Heart left ventricle (tissue), 16 donors: ENCODE data around the gene ITGB8. TPM values are rescaled to one million over a fixed set of nuclear protein-coding genes. Genes with fewer than 3 reads are reported as not detected.

Experiments used
- ATAC-seq, 4 donors: fragments of 200-7000 bp; cut with Tn5 transposase; one replicate each; pipeline ENCODE4 v1.9.1; 2020 to 2022; ENCODE audit warnings: moderate library complexity in 4 of 4, mild to moderate bottlenecking in 3 of 4, moderate number of reproducible peaks in 1 of 4
- DNase-seq, 5 donors: peaks; one replicate each; pipeline ENCODE4 v3.0.0-alpha.2; 2020
- H3K27ac ChIP-seq, 12 donors: fragments of 200-600 bp; sonication (generic) in 4 of 12; one replicate each; pipeline versions ENCODE4 v1.5.0 to v1.8.0; 2016 to 2022; ENCODE audit warnings: mild to moderate bottlenecking in 2 of 12
- H3K27me3 ChIP-seq, 9 donors: fragments of 200-600 bp; sonication (generic) in 2 of 9; one replicate each; pipeline versions ENCODE4 v1.5.1 to v1.8.0; 2016 to 2022; ENCODE audit warnings: mild to moderate bottlenecking in 3 of 9
- H3K36me3 ChIP-seq, 9 donors: fragments of 200-600 bp; sonication (generic) in 2 of 9; one replicate each; pipeline versions ENCODE4 v1.5.0 to v1.8.0; 2018 to 2022; ENCODE audit warnings: mild to moderate bottlenecking in 2 of 9
- H3K4me1 ChIP-seq, 12 donors: fragments of 200-600 bp; sonication (generic) in 4 of 12; one replicate each; pipeline versions ENCODE4 v1.5.0 to v1.8.0; 2016 to 2022; ENCODE audit warnings: mild to moderate bottlenecking in 3 of 12
- H3K4me3 ChIP-seq, 12 donors: fragments of 200-600 bp; sonication (generic) in 4 of 12; one replicate each; pipeline versions ENCODE4 v1.5.0 to v1.8.0; 2017 to 2022; ENCODE audit warnings: mild to moderate bottlenecking in 9 of 12, moderate library complexity in 4 of 12
- H3K9me3 ChIP-seq, 12 donors: fragments of 200-600 bp; sonication (generic) in 4 of 12; one replicate each; pipeline versions ENCODE4 v1.5.0 to v1.8.0; 2016 to 2022; ENCODE audit warnings: mild to moderate bottlenecking in 1 of 12
- POLR2A ChIP-seq, 2 donors: fragments of 450-650 bp; IDR thresholded peaks; one replicate each; pipeline ENCODE4 v1.6.1; 2017; ENCODE audit warnings: antibody characterized with exemption in 2 of 2, mild to moderate bottlenecking in 2 of 2, moderate library complexity in 2 of 2
- WGBS, 4 donors: extraction: QIAGEN DNeasy Blood & Tissue Kit in 2 of 4; methylation state at CpG; one replicate each; pipeline versions ENCODE4 v1.1.5 to v1.1.7; 2013 to 2018; 5-methylcytosine and 5-hydroxymethylcytosine counted together
- intact Hi-C, 10 donors: fragments of 100-400 bp; cut with DNase I; formaldehyde crosslinking; loops; one replicate each; pipeline versions ENCODE4 v1.11.1 to v1.14.2; 2022
- polyA plus RNA-seq, 2 donors: library from polyadenylated mRNA; stranded (reverse); fragments of 200-250 nt; gene quantifications; one replicate each; pipeline ENCODE4 v1.2.3, GENCODE V29; 2013
- total RNA-seq, 9 donors: library from RNA; depleted of rRNA in 2 of 9; stranded (reverse); fragments of >200 nt in 2 of 9; fragmentation: NEBNext Ultra II Directional in 3 of 9; extraction: Animal tissue kit (Norgen Biotek cat#: 25700) in 3 of 9; gene quantifications; one replicate each; pipeline versions ENCODE4 v1.1.0 to v1.2.4, GENCODE V29; 2016 to 2023
- TF ChIP-seq, protein P1 (sequence below), 12 donors: fragments of 200-600 bp; sonication (generic) in 4 of 12; IDR thresholded peaks; one replicate each; pipeline versions ENCODE4 v1.5.0 to v1.8.0; 2018 to 2022; ENCODE audit warnings: antibody characterized with exemption in 12 of 12, mild to moderate bottlenecking in 5 of 12
- donor health status: ischemic (EF 13 %, LVEDD 7.1; RV severe dilation, severe dysfunction).
- donor health status: healthy with polysubstance abuse.
- donor health status: DM: no; HTN: yes; CAD: no.
- donor health status: DM: no; HTN: no; CAD: no.
- donor health status: ischemic (EF 25% LVEDD 6.9; RV normal size, moderate dysfunction).
- donor health status: ischemic (EF 25% LVEDD 5.7; RV mildly dilated, moderate dysfunction).
- donor health status: healthy.
- donor health status: DM: yes; HTN: yes; CAD: no.
- donor health status: ischemic (EF 35%, LVEDD 5.7; RV mildly dilated, moderate dysfunction).
- donor health status: nonischemic (EF 11% LVEDD 7.7; RV severe dilation, severe dysfunction).
- donor health status: DM: yes; HTN: yes; CAD: no.
- donor health status: PGD.
- donor health status: ischemic (EF 29% LVEDD 5.4; RV normal size, mild dysfunction).
- donor health status: nonischemic (EF 23%, LVEDD 6.1; RV moderate dilation, normal function).

Gene ITGB8
- total and polyA plus RNA-seq, 11 donors: 0.61 to 16.0 (median 2.1) TPM

GRCh38 chr7:20456701-20457100, 126.0 kb downstream of the ITGB8 start:
- Histone ChIP-seq H3K36me3 (no peaks in the 10 kb centered on the region), H3K4me1 (peaks cover 0 to 9% (median 0%) of the 10 kb centered on the region in 12 donors), H3K27me3 (no peaks in the 10 kb centered on the region), H3K9me3 (no peaks in the 10 kb centered on the region), H3K27ac (no peak overlapping the region), H3K4me3 (no peak overlapping the region)
- no peak for TF ChIP-seq POLR2A (IDR thresholded peaks at IDR 0.05)
- TF ChIP-seq, protein P1, sequence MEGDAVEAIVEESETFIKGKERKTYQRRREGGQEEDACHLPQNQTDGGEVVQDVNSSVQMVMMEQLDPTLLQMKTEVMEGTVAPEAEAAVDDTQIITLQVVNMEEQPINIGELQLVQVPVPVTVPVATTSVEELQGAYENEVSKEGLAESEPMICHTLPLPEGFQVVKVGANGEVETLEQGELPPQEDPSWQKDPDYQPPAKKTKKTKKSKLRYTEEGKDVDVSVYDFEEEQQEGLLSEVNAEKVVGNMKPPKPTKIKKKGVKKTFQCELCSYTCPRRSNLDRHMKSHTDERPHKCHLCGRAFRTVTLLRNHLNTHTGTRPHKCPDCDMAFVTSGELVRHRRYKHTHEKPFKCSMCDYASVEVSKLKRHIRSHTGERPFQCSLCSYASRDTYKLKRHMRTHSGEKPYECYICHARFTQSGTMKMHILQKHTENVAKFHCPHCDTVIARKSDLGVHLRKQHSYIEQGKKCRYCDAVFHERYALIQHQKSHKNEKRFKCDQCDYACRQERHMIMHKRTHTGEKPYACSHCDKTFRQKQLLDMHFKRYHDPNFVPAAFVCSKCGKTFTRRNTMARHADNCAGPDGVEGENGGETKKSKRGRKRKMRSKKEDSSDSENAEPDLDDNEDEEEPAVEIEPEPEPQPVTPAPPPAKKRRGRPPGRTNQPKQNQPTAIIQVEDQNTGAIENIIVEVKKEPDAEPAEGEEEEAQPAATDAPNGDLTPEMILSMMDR (IDR thresholded peaks at IDR 0.05): no peak
- no peak for DNase-seq
- no peak for ATAC-seq
- intact Hi-C loops: no loop called here

DNA sequence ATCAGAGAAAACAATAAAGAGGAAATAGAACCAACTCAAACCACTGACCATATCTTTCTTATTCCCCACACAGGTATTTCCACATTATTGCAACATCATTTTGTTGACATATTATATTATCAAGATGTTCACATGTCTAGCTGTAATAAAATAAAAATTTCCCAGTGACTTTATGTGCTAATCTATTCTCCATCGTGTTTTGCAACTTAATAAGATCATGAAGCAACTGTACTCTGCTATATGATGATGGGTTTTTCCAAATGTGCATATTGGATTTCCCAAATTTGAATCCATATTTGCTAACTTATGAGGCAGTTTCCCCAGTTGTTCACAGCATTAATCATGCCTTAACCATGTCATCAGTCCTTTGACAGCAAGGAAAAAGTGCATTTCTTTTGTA, 127.8 kb downstream of the ITGB8 start:
- Histone ChIP-seq H3K27ac (no peak overlapping the region), H3K4me1 (peaks cover 0 to 9% (median 0%) of the 10 kb centered on the region in 12 donors), H3K36me3 (no peaks in the 10 kb centered on the region), H3K9me3 (no peaks in the 10 kb centered on the region), H3K27me3 (no peaks in the 10 kb centered on the region), H3K4me3 (no peak overlapping the region)
- intact Hi-C loops: no loop called here
- 57 to 82% (median 65%) methylated on average over 1 of the region's 1 CpG for WGBS, 4 donors
- no peak for TF ChIP-seq POLR2A (IDR thresholded peaks at IDR 0.05)
- TF ChIP-seq, protein P1 (IDR thresholded peaks at IDR 0.05): no peak
- ATAC-seq: no peak
- no peak for DNase-seq

GRCh38 chr7:20459419-20459818, 128.7 kb downstream of the ITGB8 start:
- no peak for TF ChIP-seq POLR2A (IDR thresholded peaks at IDR 0.05)
- TF ChIP-seq, protein P1 (IDR thresholded peaks at IDR 0.05): no peak
- DNase-seq (peak in 1 of 5 donors; percentile 23), ATAC-seq (peak; percentile 41 to 82 (median 58))
- H3K9me3 ChIP-seq: no peaks in the 10 kb centered on the region
- intact Hi-C loops: no loop called here
- peaks cover 0 to 9% (median 0%) of the 10 kb centered on the region in 12 donors for H3K4me1 ChIP-seq
- H3K36me3 ChIP-seq: no peaks in the 10 kb centered on the region
- WGBS, 4 donors: 65 to 73% (median 67%) methylated on average over 4 of the region's 4 CpGs
- H3K27ac ChIP-seq: no peak overlapping the region
- no peak overlapping the region for H3K4me3 ChIP-seq
- H3K27me3 ChIP-seq: no peaks in the 10 kb centered on the region

- intact Hi-C loops: no loop called here
- WGBS, 4 donors: 75 to 88% (median 80%) methylated on average over 1 of the region's 1 CpG
- H3K4me1 ChIP-seq: peaks cover 0 to 7% (median 0%) of the 10 kb centered on the region in 12 donors
- TF ChIP-seq, protein P1 (IDR thresholded peaks at IDR 0.05): no peak
- TF ChIP-seq POLR2A (IDR thresholded peaks at IDR 0.05): no peak
- DNase-seq (no peak), ATAC-seq (no peak)
- H3K27me3 ChIP-seq: no peaks in the 10 kb centered on the region
- H3K36me3 ChIP-seq: no peaks in the 10 kb centered on the region
- no peak overlapping the region for H3K27ac ChIP-seq
- H3K9me3 ChIP-seq: no peaks in the 10 kb centered on the region
- no peak overlapping the region for H3K4me3 ChIP-seq
Measured at GRCh38 chr7:20464891-20465290, 134.2 kb downstream of the ITGB8 start.

Other genes with a start within 250 kb of the ITGB8 start
- 1 to 10 TPM in 1 of 9 donors, under 1 TPM in 5, not detected in 3; 0.05 to 1.3 (median 0.12) TPM for gene MACC1, start 113.5 kb upstream of the ITGB8 start, total RNA-seq
- gene MACC1, start 113.5 kb upstream of the ITGB8 start, polyA plus RNA-seq: under 1 TPM in 1 of 2 donors, not detected in 1; under 0.01 TPM